A549 (cell line): ENCODE measurements around the gene UCKL1. TPM values are rescaled to one million over a fixed set of nuclear protein-coding genes. Genes with fewer than 3 reads are reported as not detected.

Experiments
- ATAC-seq, 2 experiments: fragments of 200-7000 bp in 1 of 2; fragments of >200 bp in 1 of 2; cut with Nextera tagmentation in 1 of 2; cut with Tn5 transposase in 1 of 2; 3 replicates each; pipeline versions ENCODE4 v1.8.0 to v1.9.1; 2018 to 2020; ENCODE audit warnings: mild to moderate bottlenecking in 1 of 2, moderate library complexity in 1 of 2
- CTCF ChIA-PET: fragments of 300-600 bp; sonication (Branson Sonifier 250); formaldehyde crosslinking; extraction: SDS; loops from one replicate; lab custom pipeline; 2021; ENCODE audit warnings: antibody characterized with exemption, inconsistent platforms; lab: Yijun Ruan, JAX
- POLR2A ChIA-PET: fragments of 350-600 bp; formaldehyde crosslinking; extraction: SDS; loops from one replicate; lab custom pipeline; 2021; ENCODE audit warnings: antibody characterized with exemption, inconsistent platforms; lab: Yijun Ruan, JAX
- DNase-seq, 2 experiments: peaks; one replicate each; pipeline versions ENCODE4 v3.0.0 to v3.0.0-alpha.2; 2011 to 2016; ENCODE audit warnings: low read depth in 1 of 2, low spot score in 1 of 2
- FAIRE-seq: peaks from 2 replicates; lab custom pipeline; 2011; peaks lifted over from hg19 to GRCh38; lab: Jason Lieb, UNC
- H3K27ac ChIP-seq, 2 experiments: fragments of >200 bp; sonication (Bioruptor Twin); formaldehyde crosslinking; 3 replicates each; pipeline ENCODE4 v1.5.1; 2016 to 2017
- H3K4me1 ChIP-seq: fragments of >200 bp; sonication (Bioruptor Twin); formaldehyde crosslinking; 3 replicates; pipeline ENCODE4 v1.6.1; 2016
- H3K4me2 ChIP-seq: fragments of >200 bp; sonication (Bioruptor Twin); formaldehyde crosslinking; 3 replicates; pipeline ENCODE4 v1.6.1; 2016
- H3K4me3 ChIP-seq: fragments of >200 bp; sonication (Bioruptor Twin); formaldehyde crosslinking; 3 replicates; pipeline ENCODE4 v1.5.1; 2016
- H3K9me3 ChIP-seq: fragments of >200 bp; sonication (Bioruptor Twin); formaldehyde crosslinking; 3 replicates; pipeline ENCODE4 v1.6.1; 2016
- CBX8 ChIP-seq: fragments of 200-600 bp; sonication (generic); IDR thresholded peaks from 2 replicates; pipeline ENCODE4 v1.6.1; 2016
- CHD2 ChIP-seq: fragments of 150-350 bp; IDR thresholded peaks from 2 replicates; pipeline ENCODE4 v1.6.1; 2014; ENCODE audit warnings: low read length; ENCODE audit not compliant: partially characterized antibody
- CHD4 ChIP-seq: fragments of 200-600 bp; sonication (generic); IDR thresholded peaks from 2 replicates; pipeline ENCODE4 v1.6.1; 2016; ENCODE audit warnings: antibody characterized with exemption, mild to moderate bottlenecking, borderline replicate concordance
- EHMT2 ChIP-seq: fragments of 200-600 bp; sonication (generic); IDR thresholded peaks from 2 replicates; pipeline ENCODE4 v1.6.1; 2016; ENCODE audit warnings: antibody characterized with exemption, low read depth, mild to moderate bottlenecking, moderate library complexity
- ESRRA ChIP-seq: fragments of 150-350 bp; IDR thresholded peaks from 2 replicates; pipeline ENCODE4 v1.6.1; 2014; ENCODE audit warnings: mild to moderate bottlenecking, low read length, borderline replicate concordance
- FOSL2 ChIP-seq, 2 experiments: fragments of 450-650 bp in 1 of 2; fragments of >200 bp in 1 of 2; sonication (Bioruptor Twin) in 1 of 2; formaldehyde crosslinking; IDR thresholded peaks; 2 replicates each; pipeline versions ENCODE4 v1.5.0 to v1.6.1; 2016 to 2020; ENCODE audit warnings: mild to moderate bottlenecking in 1 of 2, moderate library complexity in 1 of 2
- FOXS1 ChIP-seq: fragments of 250-450 bp; sonication (Bioruptor Pico); IDR thresholded peaks from 2 replicates; pipeline ENCODE4 v1.5.0; 2020; ENCODE audit warnings: mild to moderate bottlenecking, moderate library complexity
- HEYL ChIP-seq: fragments of 250-450 bp; sonication (Bioruptor Pico); IDR thresholded peaks from 2 replicates; pipeline ENCODE4 v1.8.0; 2021; ENCODE audit warnings: mild to moderate bottlenecking, moderate library complexity
- HOXB5 ChIP-seq: fragments of 250-450 bp; sonication (Bioruptor Pico); IDR thresholded peaks from 2 replicates; pipeline ENCODE4 v1.5.0; 2020; ENCODE audit warnings: mild to moderate bottlenecking, moderate library complexity
- JUNB ChIP-seq: fragments of >200 bp; sonication (Bioruptor Twin); formaldehyde crosslinking; IDR thresholded peaks from 2 replicates; pipeline ENCODE4 v1.6.1; 2016
- KDM5A ChIP-seq: fragments of 200-600 bp; sonication (generic); IDR thresholded peaks from 2 replicates; pipeline ENCODE4 v1.6.1; 2016; ENCODE audit warnings: antibody characterized with exemption, mild to moderate bottlenecking
- MAFK ChIP-seq: fragments of 450-650 bp; IDR thresholded peaks from 2 replicates; pipeline ENCODE4 v1.6.1; 2014; ENCODE audit not compliant: partially characterized antibody
- MAZ ChIP-seq: fragments of 150-350 bp; IDR thresholded peaks from 2 replicates; pipeline ENCODE4 v1.6.1; 2014; ENCODE audit warnings: antibody characterized with exemption, low read depth, low read length, borderline replicate concordance
- NFE2L2 ChIP-seq: fragments of 150-350 bp; conservative IDR thresholded peaks from 2 replicates; pipeline ENCODE4 v1.6.1; 2014; ENCODE audit warnings: low read length
- PHF8 ChIP-seq: fragments of 200-600 bp; sonication (generic); IDR thresholded peaks from 2 replicates; pipeline ENCODE4 v1.6.1; 2016; ENCODE audit warnings: low read depth, mild to moderate bottlenecking, antibody characterized with exemption, moderate library complexity, borderline replicate concordance
- POLR2AphosphoS2 ChIP-seq: conservative IDR thresholded peaks from 2 replicates; pipeline ENCODE4 v1.6.1; 2012; ENCODE audit warnings: low read length, improper control_type of control experiment, inconsistent platforms
- RARB ChIP-seq: fragments of 250-450 bp; sonication (Bioruptor Pico); IDR thresholded peaks from 2 replicates; pipeline ENCODE4 v1.8.0; 2021; ENCODE audit warnings: mild to moderate bottlenecking, moderate library complexity
- TP53 ChIP-seq: fragments of 250-450 bp; sonication (Bioruptor Pico); IDR thresholded peaks from 2 replicates; pipeline ENCODE4 v1.5.0; 2021; ENCODE audit warnings: mild to moderate bottlenecking, moderate library complexity
- ZC3H11A ChIP-seq: fragments of 450-650 bp; IDR thresholded peaks from 2 replicates; pipeline ENCODE4 v1.6.1; 2014; ENCODE audit warnings: antibody characterized with exemption, mild to moderate bottlenecking
- ZNF302 ChIP-seq: fragments of 250-450 bp; sonication (Bioruptor Pico); IDR thresholded peaks from 2 replicates; pipeline ENCODE4 v1.9.0; 2021; ENCODE audit warnings: inconsistent platforms, mild to moderate bottlenecking, moderate library complexity
- ZSCAN20 ChIP-seq: fragments of 250-450 bp; sonication (Bioruptor Pico); IDR thresholded peaks from 2 replicates; pipeline ENCODE4 v1.8.0; 2022; ENCODE audit warnings: mild to moderate bottlenecking, moderate library complexity
- WGBS: methylation state at CpG from one replicate; pipeline ENCODE4 v1.1.6; 2017; ENCODE audit errors: missing lambda C conversion rate; 5-methylcytosine and 5-hydroxymethylcytosine counted together
- polyA plus RNA-seq, 4 experiments: library from polyadenylated mRNA; depleted of rRNA in 3 of 4; stranded (reverse); fragments of >200 nt; fragmentation: RNase III in 1 of 4; extraction: RNeasy Plus Mini Kit Qiagen cat#74134 plus additional on column Dnase treatment in 1 of 4; gene quantifications; 2 replicates in 3 of 4; 3 replicates in 1 of 4; pipeline ENCODE4 v1.2.3, GENCODE V29; 2011 to 2017
- TF ChIP-seq, protein P1 (sequence below): fragments of 200-600 bp; sonication (generic); IDR thresholded peaks from 2 replicates; pipeline ENCODE4 v1.6.1; 2016; ENCODE audit warnings: antibody characterized with exemption, mild to moderate bottlenecking, moderate library complexity
- TF ChIP-seq, protein P2 (sequence below): fragments of 450-650 bp; IDR thresholded peaks from 2 replicates; pipeline ENCODE4 v1.6.1; 2014; ENCODE audit warnings: antibody characterized with exemption

Gene UCKL1
- polyA plus RNA-seq, 2 of the 4 experiments (the other 2 are of a cell fraction): 19.1 to 30.4 TPM

DNA sequence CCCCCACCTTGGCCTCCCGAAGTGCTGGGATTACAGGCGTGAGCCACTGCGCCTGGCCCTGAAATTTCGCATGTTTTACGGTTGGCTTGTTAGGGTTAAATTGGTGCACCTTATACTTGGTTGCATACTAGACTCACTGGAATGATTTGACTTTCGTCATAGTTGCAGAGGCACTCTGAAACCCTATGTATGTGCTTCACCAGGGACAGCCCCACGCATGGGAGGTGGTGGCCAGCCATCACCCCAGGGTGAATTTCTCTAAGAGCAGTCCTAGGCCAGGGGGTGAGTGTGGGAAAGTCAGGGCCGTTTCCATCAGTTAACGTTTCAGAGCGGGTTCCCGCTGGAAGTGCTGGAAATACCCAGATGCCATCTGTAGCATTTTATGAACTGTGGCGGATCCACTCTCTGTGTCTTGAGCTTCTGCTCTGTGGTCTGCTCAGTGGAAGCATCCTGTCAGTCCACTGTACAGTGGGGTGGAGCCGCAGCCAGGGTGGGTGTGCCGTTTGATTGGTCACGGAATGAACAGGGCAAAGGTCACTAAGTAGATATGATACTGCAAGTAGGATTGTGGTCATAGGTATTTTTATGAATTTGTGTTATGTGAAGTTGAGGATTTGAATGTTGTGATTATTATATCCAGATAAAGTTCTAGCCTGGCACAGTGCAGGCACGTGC, 48.1 kb downstream of the UCKL1 start:
- peak in 1 of 2 experiments; percentile 29; a peak in 1 of 6 replicates for ATAC-seq
- POLR2A ChIA-PET: no interaction called here
- 80% methylated on average over 16 of the region's 16 CpGs for WGBS
- CTCF ChIA-PET: interaction anchor here (0.8 to 3.2 kb wide), 4 partner anchors 10 to 66 kb away, joined by 3 to 18 read pairs (median 6); no protein-coding TSS in a partner anchor
- TF ChIP-seq CHD4 (no peak), FOXS1 (CRISPR knock-in tag) (no peak), KDM5A (no peak), CBX8 (no peak), HOXB5 (CRISPR knock-in tag) (no peak), NFE2L2 (no peak), ESRRA (no peak), JUNB (no peak), ZSCAN20 (CRISPR knock-in tag) (no peak), FOSL2 (IDR thresholded peaks at IDR 0.05) (no peak), FOSL2 (CRISPR knock-in tag; IDR thresholded peaks at IDR 0.05) (no peak), HEYL (CRISPR knock-in tag) (no peak), EHMT2 (no peak), MAZ (no peak)
- TF ChIP-seq, protein P1, sequence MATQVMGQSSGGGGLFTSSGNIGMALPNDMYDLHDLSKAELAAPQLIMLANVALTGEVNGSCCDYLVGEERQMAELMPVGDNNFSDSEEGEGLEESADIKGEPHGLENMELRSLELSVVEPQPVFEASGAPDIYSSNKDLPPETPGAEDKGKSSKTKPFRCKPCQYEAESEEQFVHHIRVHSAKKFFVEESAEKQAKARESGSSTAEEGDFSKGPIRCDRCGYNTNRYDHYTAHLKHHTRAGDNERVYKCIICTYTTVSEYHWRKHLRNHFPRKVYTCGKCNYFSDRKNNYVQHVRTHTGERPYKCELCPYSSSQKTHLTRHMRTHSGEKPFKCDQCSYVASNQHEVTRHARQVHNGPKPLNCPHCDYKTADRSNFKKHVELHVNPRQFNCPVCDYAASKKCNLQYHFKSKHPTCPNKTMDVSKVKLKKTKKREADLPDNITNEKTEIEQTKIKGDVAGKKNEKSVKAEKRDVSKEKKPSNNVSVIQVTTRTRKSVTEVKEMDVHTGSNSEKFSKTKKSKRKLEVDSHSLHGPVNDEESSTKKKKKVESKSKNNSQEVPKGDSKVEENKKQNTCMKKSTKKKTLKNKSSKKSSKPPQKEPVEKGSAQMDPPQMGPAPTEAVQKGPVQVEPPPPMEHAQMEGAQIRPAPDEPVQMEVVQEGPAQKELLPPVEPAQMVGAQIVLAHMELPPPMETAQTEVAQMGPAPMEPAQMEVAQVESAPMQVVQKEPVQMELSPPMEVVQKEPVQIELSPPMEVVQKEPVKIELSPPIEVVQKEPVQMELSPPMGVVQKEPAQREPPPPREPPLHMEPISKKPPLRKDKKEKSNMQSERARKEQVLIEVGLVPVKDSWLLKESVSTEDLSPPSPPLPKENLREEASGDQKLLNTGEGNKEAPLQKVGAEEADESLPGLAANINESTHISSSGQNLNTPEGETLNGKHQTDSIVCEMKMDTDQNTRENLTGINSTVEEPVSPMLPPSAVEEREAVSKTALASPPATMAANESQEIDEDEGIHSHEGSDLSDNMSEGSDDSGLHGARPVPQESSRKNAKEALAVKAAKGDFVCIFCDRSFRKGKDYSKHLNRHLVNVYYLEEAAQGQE: no peak
- no peak for DNase-seq
- no peak for FAIRE-seq
- Histone ChIP-seq H3K4me1 (peaks cover 5% of the 10 kb centered on the region; the same call in 1 of the 3 replicates), H3K9me3 (no peaks in the 10 kb centered on the region), H3K4me3 (no peak overlapping the region), H3K27ac (no peak overlapping the region), H3K4me2 (no peak overlapping the region)

DNA sequence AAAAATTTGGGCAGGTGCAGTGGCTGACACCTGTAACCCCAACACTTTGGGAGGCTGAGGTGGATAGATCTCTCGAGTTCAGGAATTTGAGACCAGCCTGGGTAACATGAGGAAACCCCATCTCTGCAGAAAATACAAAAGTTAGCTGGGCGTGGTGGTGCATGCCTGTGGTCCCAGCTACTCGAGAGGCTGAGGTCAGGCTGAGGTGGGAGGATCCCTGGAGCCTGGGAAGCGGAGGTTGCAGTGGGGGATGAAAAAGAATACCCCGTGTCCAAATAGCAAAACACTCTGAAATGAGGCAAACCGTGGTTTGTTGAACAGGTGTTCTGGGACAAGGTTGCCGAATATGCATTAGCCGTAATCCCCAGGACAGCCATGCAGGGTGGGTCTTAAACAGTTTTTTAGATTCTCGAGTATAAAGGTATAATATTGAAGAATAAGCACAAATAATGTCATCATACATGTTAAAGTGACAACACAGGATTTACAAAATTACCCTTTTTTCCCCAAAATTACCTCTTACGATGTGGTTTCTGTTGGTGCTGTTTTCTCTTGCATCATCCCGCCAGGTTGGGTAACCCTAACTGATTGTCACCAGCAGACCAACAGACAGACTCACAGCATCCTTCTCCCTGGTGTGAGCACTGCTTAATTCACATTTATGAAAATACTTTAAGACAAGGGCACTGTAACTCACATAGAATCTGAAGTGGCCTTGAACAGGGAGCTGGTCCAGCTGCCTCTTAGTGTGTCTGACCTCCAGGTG, 52.2 kb downstream of the UCKL1 start:
- POLR2A ChIA-PET: interaction anchor here (0.7 kb wide), 1 partner anchor 199 kb away, joined by 3 read pairs; no protein-coding TSS in a partner anchor
- no peak overlapping the region for H3K27ac ChIP-seq
- H3K4me2 ChIP-seq: no peak overlapping the region
- CTCF ChIA-PET: no interaction called here
- no peak for DNase-seq
- H3K4me1 ChIP-seq: peaks cover 5% of the 10 kb centered on the region; the same call in 1 of the 3 replicates
- ATAC-seq: 0 out of 6 replicates have a peak, but pooled peaks of 1 of the 2 experiments have one; percentile 19
- H3K9me3 ChIP-seq: no peaks in the 10 kb centered on the region
- no peak overlapping the region for H3K4me3 ChIP-seq
- TF ChIP-seq, protein P2, sequence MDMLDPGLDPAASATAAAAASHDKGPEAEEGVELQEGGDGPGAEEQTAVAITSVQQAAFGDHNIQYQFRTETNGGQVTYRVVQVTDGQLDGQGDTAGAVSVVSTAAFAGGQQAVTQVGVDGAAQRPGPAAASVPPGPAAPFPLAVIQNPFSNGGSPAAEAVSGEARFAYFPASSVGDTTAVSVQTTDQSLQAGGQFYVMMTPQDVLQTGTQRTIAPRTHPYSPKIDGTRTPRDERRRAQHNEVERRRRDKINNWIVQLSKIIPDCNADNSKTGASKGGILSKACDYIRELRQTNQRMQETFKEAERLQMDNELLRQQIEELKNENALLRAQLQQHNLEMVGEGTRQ: no peak
- TF ChIP-seq POLR2AphosphoS2: no peak
- WGBS: 93% methylated on average over 11 of the region's 11 CpGs
- no peak for FAIRE-seq

DNA sequence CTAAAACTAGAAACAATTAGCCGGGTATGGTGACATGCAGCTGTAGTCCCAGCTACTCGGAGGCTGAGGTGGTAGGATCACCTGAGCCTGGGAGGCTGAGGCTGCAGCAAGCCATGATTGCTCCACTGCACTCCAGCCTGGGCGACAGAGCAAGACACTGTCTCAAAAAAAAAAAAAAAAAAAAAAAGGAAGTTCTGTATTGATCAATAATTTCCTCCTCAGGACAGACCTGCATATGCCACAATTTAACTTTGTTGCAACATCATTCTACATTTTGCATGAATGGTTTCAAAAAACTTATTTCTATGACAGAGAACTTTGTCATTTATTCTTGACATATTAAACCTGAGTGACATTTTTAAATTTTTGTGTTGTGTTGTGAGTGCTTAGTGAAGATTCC, 55.8 kb downstream of the UCKL1 start:
- ATAC-seq (no peak), FAIRE-seq (no peak), DNase-seq (no peak)
- Histone ChIP-seq H3K4me3 (no peak overlapping the region), H3K4me2 (no peak overlapping the region), H3K4me1 (peaks cover 12% of the 10 kb centered on the region), H3K27ac (no peak overlapping the region), H3K9me3 (no peaks in the 10 kb centered on the region)
- 92% methylated on average over 3 of the region's 3 CpGs for WGBS
- TF ChIP-seq CHD2: no peak
- no peak for TF ChIP-seq RARB (CRISPR knock-in tag)
- no peak for TF ChIP-seq ZC3H11A
- TF ChIP-seq CHD4: no peak
- TF ChIP-seq TP53: no peak
- TF ChIP-seq MAFK: no peak
- no peak for TF ChIP-seq PHF8
- no peak for TF ChIP-seq ZNF302
- no peak for TF ChIP-seq NFE2L2
- POLR2A ChIA-PET: no interaction called here
- CTCF ChIA-PET: interaction anchor here (1.6 kb wide), 1 partner anchor 9 kb away, joined by 4 read pairs; no protein-coding TSS in a partner anchor
